HG03342 (cell line): ENCODE data around the gene ATL3.
"Not testable (repeated sequence)": the region's sequence is repeated elsewhere in the genome, so short reads cannot be mapped to it uniquely, and the experiment has no call there.

Source experiments
- ATAC-seq: cut with Tn5 transposase; IDR thresholded peaks from one replicate; pipeline ENCODE4 v1.9.1; 2021; ENCODE audit warnings: mild to moderate bottlenecking, moderate library complexity; ENCODE audit not compliant: unreplicated experiment

The ATL3 gene

GRCh38 chr11:63682066-63683021, 11.2 kb upstream of the ATL3 start:
- peak; percentile 6 for ATAC-seq

- ATAC-seq: peak; percentile 87
Observed at GRCh38 chr11:63681321-63682065, 10.3 kb upstream of the ATL3 start, which contains the start of gene RTN3. Gene RTN3 (plus strand): TSS chr11:63681500. CDS start chr11:63681637, 137 bp downstream.

GRCh38 chr11:63680834-63681320, 9.7 kb upstream of the ATL3 start:
- ATAC-seq: peak; percentile 2

- ATAC-seq: no peak
Observed at GRCh38 chr11:63673579-63673978, 2.4 kb upstream of the ATL3 start.

- no peak for ATAC-seq
Observed at GRCh38 chr11:63672936-63673539, 1.9 kb upstream of the ATL3 start.

GRCh38 chr11:63672156-63672463, 934 bp upstream of the ATL3 start:
- ATAC-seq: no peak

GRCh38 chr11:63670433-63671321, 499 bp downstream of the ATL3 start:
- ATAC-seq: peak; percentile 36

- ATAC-seq: no peak
Observed at GRCh38 chr11:63670096-63670432, 1.1 kb downstream of the ATL3 start.

- no peak for ATAC-seq
Observed at GRCh38 chr11:63667995-63668795, 3.0 kb downstream of the ATL3 start.

GRCh38 chr11:63666874-63667273, 4.3 kb downstream of the ATL3 start:
- ATAC-seq: no peak

- no peak for ATAC-seq
Observed at GRCh38 chr11:63663809-63664208, 7.4 kb downstream of the ATL3 start.

GRCh38 chr11:63660972-63661371, 10.2 kb downstream of the ATL3 start:
- no peak for ATAC-seq

GRCh38 chr11:63652671-63653070, 18.5 kb downstream of the ATL3 start:
- ATAC-seq: no peak

GRCh38 chr11:63643205-63643604, 28.0 kb downstream of the ATL3 start:
- no peak for ATAC-seq

- ATAC-seq: no peak
Observed at GRCh38 chr11:63641727-63642126, 29.4 kb downstream of the ATL3 start.

GRCh38 chr11:63639199-63639832, 31.9 kb downstream of the ATL3 start:
- no peak for ATAC-seq

- not testable (repeated sequence) for ATAC-seq
Observed at GRCh38 chr11:63638436-63638835, 32.7 kb downstream of the ATL3 start.

- ATAC-seq: no peak
Observed at GRCh38 chr11:63635762-63636465, 35.3 kb downstream of the ATL3 start.

- no peak for ATAC-seq
Observed at GRCh38 chr11:63629426-63629825, 41.8 kb downstream of the ATL3 start.
